OCI-LY7 (cell line): Measurements from ENCODE around the gene ZNF112. TPM values are rescaled to one million over a fixed set of nuclear protein-coding genes. Genes with fewer than 3 reads are reported as not detected.

Source experiments
- BruUV-seq: library from RNA; stranded (reverse); fragments of 400-500 nt; replicated peaks from 2 replicates; lab custom pipeline; 2021; lab: Mats Ljungman, UMichigan
- CTCF ChIA-PET: fragments of 300-600 bp; sonication (Branson Sonifier 250); formaldehyde crosslinking; loops from one replicate; lab custom pipeline; 2022; ENCODE audit warnings: antibody characterized with exemption; ENCODE audit not compliant: unreplicated experiment; lab: Charles Lee
- POLR2A ChIA-PET: fragments of 300-600 bp; sonication (Branson Sonifier 250); formaldehyde crosslinking; loops from one replicate; lab custom pipeline; 2022; ENCODE audit warnings: antibody characterized with exemption; lab: Charles Lee
- DNase-seq: peaks from one replicate; pipeline ENCODE4 v3.0.0-alpha.2; 2015; ENCODE audit warnings: low spot score
- H2AFZ ChIP-seq: fragments of 200-600 bp; sonication (generic), shearing (Covaris generic); 2 replicates; pipeline ENCODE4 v1.6.1; 2014; ENCODE audit warnings: mild to moderate bottlenecking, antibody characterized with exemption, low read length, moderate library complexity
- H3K27ac ChIP-seq: fragments of 200-600 bp; sonication (generic); 2 replicates; pipeline ENCODE4 v1.5.1; 2014; ENCODE audit warnings: mixed run types, low read depth, mild to moderate bottlenecking, moderate library complexity, low read length, inconsistent platforms; ENCODE audit not compliant: poor library complexity, severe bottlenecking
- H3K36me3 ChIP-seq: fragments of 200-600 bp; sonication (generic); 2 replicates; pipeline ENCODE4 v1.6.1; 2014; ENCODE audit warnings: mild to moderate bottlenecking, antibody characterized with exemption, low read length, moderate library complexity, mixed read lengths; ENCODE audit not compliant: insufficient read depth
- H3K4me1 ChIP-seq: fragments of 200-600 bp; sonication (generic); 2 replicates; pipeline ENCODE4 v1.5.1; 2014; ENCODE audit warnings: mild to moderate bottlenecking, low read length; ENCODE audit not compliant: insufficient read depth, poor library complexity, severe bottlenecking
- H3K4me2 ChIP-seq: fragments of 200-600 bp; sonication (generic); 2 replicates; pipeline ENCODE4 v1.6.1; 2014; ENCODE audit warnings: mild to moderate bottlenecking, low read length
- H3K4me3 ChIP-seq: fragments of 200-600 bp; sonication (generic); 2 replicates; pipeline ENCODE4 v1.5.1; 2014; ENCODE audit warnings: mild to moderate bottlenecking, low read depth, low read length; ENCODE audit not compliant: poor library complexity, severe bottlenecking
- H3K79me2 ChIP-seq: fragments of 200-600 bp; sonication (generic); 2 replicates; pipeline ENCODE4 v1.6.1; 2016; ENCODE audit warnings: low read depth, mild to moderate bottlenecking, low read length, moderate library complexity, mixed read lengths; ENCODE audit not compliant: insufficient read depth
- H3K9me2 ChIP-seq: fragments of 200-600 bp; sonication (generic); 2 replicates; pipeline ENCODE4 v1.6.1; 2016; ENCODE audit warnings: mild to moderate bottlenecking, low read length, mixed read lengths; ENCODE audit not compliant: insufficient read depth
- H3K9me3 ChIP-seq: fragments of 200-600 bp; sonication (generic); 2 replicates; pipeline ENCODE4 v1.6.1; 2014; ENCODE audit warnings: mild to moderate bottlenecking, mixed run types, low read length, mixed read lengths
- H4K20me1 ChIP-seq: fragments of 200-600 bp; sonication (generic); 2 replicates; pipeline ENCODE4 v1.6.1; 2014; ENCODE audit warnings: mild to moderate bottlenecking, antibody characterized with exemption, low read length, moderate library complexity, mixed read lengths; ENCODE audit not compliant: insufficient read depth
- EZH2phosphoT487 ChIP-seq: fragments of 200-600 bp; sonication (generic); IDR thresholded peaks from 2 replicates; pipeline ENCODE4 v1.6.1; 2018; ENCODE audit warnings: low read depth, borderline replicate concordance, mild to moderate bottlenecking, mixed run types, antibody characterized with exemption, low read length, moderate library complexity, mixed read lengths
- intact Hi-C: fragments of 100-400 bp; cut with micrococcal nuclease; formaldehyde crosslinking; loops from one replicate; pipeline ENCODE4 v1.10.0; 2022; ENCODE audit not compliant: unreplicated experiment
- small RNA-seq: library from RNA; depleted of rRNA; stranded (forward); fragments of <200 nt; gene quantifications from one replicate; pipeline ENCODE3, GENCODE V24; 2014
- total RNA-seq, 2 experiments: library from RNA; depleted of rRNA in 1 of 2; stranded (reverse); fragments of >200 nt in 1 of 2; shearing (Covaris generic) in 1 of 2; gene quantifications; 2 replicates each; pipeline ENCODE4 v1.2.3, GENCODE V29; 2014 to 2022
- TF ChIP-seq, protein P1 (sequence below): fragments of 200-600 bp; sonication (generic); conservative IDR thresholded peaks from 2 replicates; pipeline ENCODE4 v1.5.1; 2014; ENCODE audit warnings: mild to moderate bottlenecking, antibody characterized with exemption, low read length, moderate library complexity, mixed read lengths

The ZNF112 gene
- total RNA-seq, 2 experiments from 2014 or later = not detected

DNA sequence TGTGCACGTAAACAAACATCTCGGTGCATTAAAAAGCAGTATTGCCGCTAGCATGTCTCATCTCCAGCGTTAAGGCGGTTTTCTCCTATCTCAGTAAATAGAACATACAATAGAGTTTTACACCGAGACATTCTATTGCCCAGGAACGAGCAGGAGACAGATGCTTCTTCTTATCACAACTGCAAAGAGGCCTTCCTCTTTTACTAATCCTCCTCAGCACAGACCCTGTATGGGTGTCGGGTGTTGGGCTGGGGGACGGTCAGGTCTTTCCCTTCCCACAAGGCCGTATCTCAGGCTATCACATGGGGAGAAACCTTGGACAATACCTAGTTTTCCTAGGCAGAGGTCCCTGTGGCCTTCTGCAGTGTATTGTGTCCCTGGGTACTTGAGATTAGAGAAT lies 75.6 kb downstream of the ZNF112 start:
- no peak for TF ChIP-seq EZH2phosphoT487
- TF ChIP-seq, protein P1, sequence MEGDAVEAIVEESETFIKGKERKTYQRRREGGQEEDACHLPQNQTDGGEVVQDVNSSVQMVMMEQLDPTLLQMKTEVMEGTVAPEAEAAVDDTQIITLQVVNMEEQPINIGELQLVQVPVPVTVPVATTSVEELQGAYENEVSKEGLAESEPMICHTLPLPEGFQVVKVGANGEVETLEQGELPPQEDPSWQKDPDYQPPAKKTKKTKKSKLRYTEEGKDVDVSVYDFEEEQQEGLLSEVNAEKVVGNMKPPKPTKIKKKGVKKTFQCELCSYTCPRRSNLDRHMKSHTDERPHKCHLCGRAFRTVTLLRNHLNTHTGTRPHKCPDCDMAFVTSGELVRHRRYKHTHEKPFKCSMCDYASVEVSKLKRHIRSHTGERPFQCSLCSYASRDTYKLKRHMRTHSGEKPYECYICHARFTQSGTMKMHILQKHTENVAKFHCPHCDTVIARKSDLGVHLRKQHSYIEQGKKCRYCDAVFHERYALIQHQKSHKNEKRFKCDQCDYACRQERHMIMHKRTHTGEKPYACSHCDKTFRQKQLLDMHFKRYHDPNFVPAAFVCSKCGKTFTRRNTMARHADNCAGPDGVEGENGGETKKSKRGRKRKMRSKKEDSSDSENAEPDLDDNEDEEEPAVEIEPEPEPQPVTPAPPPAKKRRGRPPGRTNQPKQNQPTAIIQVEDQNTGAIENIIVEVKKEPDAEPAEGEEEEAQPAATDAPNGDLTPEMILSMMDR = no peak
- Histone ChIP-seq H3K36me3 (no peaks in the 10 kb centered on the region), H3K4me1 (no peaks in the 10 kb centered on the region), H3K4me2 (no peak overlapping the region), H2AFZ (no peak overlapping the region), H3K9me2 (no peaks in the 10 kb centered on the region), H3K79me2 (no peaks in the 10 kb centered on the region), H3K27ac (no peak overlapping the region), H3K4me3 (no peak overlapping the region), H4K20me1 (no peaks in the 10 kb centered on the region), H3K9me3 (no peaks in the 10 kb centered on the region)
- no peak for DNase-seq
- no TSS peak for BruUV-seq
- intact Hi-C loops = no loop called here
- POLR2A ChIA-PET = no interaction called here
- CTCF ChIA-PET = no interaction called here

DNA sequence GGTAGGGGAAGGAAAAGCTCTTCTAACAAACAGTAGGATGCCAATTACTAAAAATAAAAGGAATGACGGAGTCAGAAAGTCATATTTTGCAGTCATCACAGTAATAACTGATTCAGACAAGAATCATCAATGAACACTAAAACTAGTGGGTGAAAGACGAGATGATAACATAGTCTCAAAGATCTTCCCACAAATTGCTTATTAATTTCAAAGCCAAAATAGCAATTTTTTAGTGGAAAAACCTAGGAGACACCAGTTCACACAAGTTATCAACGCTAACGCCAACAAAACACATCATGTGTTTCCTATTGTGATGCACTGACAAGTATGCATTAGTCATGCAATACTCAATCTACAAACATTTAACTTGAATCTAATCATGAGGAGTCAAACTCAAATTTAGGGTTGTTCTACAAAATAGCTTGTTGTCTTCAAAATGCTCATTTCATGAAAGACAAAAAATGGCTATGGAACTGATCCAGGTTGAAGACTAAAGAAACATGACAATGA lies 78.2 kb downstream of the ZNF112 start:
- Histone ChIP-seq H4K20me1 (no peaks in the 10 kb centered on the region), H3K36me3 (no peaks in the 10 kb centered on the region), H3K4me3 (no peak overlapping the region), H3K79me2 (no peaks in the 10 kb centered on the region), H3K9me3 (no peaks in the 10 kb centered on the region), H3K4me1 (no peaks in the 10 kb centered on the region), H2AFZ (no peak overlapping the region), H3K9me2 (no peaks in the 10 kb centered on the region), H3K27ac (no peak overlapping the region), H3K4me2 (no peak overlapping the region)
- no TSS peak for BruUV-seq
- POLR2A ChIA-PET = no interaction called here
- DNase-seq = no peak
- TF ChIP-seq EZH2phosphoT487 = no peak
- TF ChIP-seq, protein P1 = no peak
- CTCF ChIA-PET = no interaction called here
- intact Hi-C loops = no loop called here

DNA sequence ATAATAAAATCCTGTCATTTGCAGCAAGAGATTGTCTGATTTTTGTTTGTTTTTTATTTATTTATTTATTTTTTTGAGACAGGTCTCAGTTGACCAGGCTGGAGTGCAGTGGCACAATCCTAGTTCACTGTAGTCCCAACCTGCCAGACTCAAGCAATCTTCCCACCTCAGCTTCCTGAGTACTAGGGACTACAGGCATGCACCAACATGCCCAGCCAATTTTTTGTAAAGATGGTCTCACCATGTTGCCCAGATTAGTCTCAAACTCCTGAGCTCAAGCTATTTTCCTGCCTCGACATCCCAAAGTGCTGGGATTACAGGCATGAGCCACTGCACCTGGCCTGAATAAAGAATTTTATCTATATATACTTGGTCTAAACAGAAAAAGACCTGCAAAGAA lies 79.1 kb downstream of the ZNF112 start:
- no peaks in the 10 kb centered on the region for H3K4me1 ChIP-seq
- no peak overlapping the region for H3K27ac ChIP-seq
- no TSS peak for BruUV-seq
- H4K20me1 ChIP-seq = no peaks in the 10 kb centered on the region
- H3K79me2 ChIP-seq = no peaks in the 10 kb centered on the region
- no peaks in the 10 kb centered on the region for H3K36me3 ChIP-seq
- H3K4me3 ChIP-seq = no peak overlapping the region
- CTCF ChIA-PET = no interaction called here
- intact Hi-C loops = no loop called here
- H3K9me2 ChIP-seq = no peaks in the 10 kb centered on the region
- POLR2A ChIA-PET = no interaction called here
- no peaks in the 10 kb centered on the region for H3K9me3 ChIP-seq
- TF ChIP-seq, protein P1 = no peak
- TF ChIP-seq EZH2phosphoT487 = no peak
- H3K4me2 ChIP-seq = no peak overlapping the region
- DNase-seq = no peak
- H2AFZ ChIP-seq = no peak overlapping the region

Small RNA genes lying within 50 kb of the gene (small RNA-seq; reads per million reads assigned to genes)
- not detected for gene NDUFA3P1

Other genes with a start within 250 kb of the ZNF112 start
- gene ZNF225, start 243.3 kb downstream of the ZNF112 start, total RNA-seq (2014; rRNA removed; shearing (Covaris generic)) = 2.4 and 3.5 TPM in 2 replicates
- 4.1 and 6.1 TPM in 2 replicates for gene ZNF225, start 243.3 kb downstream of the ZNF112 start, total RNA-seq (2022)
- not detected in 2 replicates for gene ZNF234, start 215.1 kb downstream of the ZNF112 start, total RNA-seq (2014; rRNA removed; shearing (Covaris generic))
- gene ZNF234, start 215.1 kb downstream of the ZNF112 start, total RNA-seq (2022) = not detected in 2 replicates
- gene ZNF226, start 191.6 kb downstream of the ZNF112 start, total RNA-seq (2014; rRNA removed; shearing (Covaris generic)) = 14.6 and 14.7 TPM in 2 replicates
- gene ZNF226, start 191.6 kb downstream of the ZNF112 start, total RNA-seq (2022) = 17.9 and 24.0 TPM in 2 replicates
- 16.8 and 20.1 TPM in 2 replicates for gene ZNF227, start 144.1 kb downstream of the ZNF112 start, total RNA-seq (2014; rRNA removed; shearing (Covaris generic))
- gene ZNF227, start 144.1 kb downstream of the ZNF112 start, total RNA-seq (2022) = 18.5 and 21.2 TPM in 2 replicates
- 0.13 TPM in 1 of 2 replicates, not detected in the other for gene ZNF233, start 96.8 kb downstream of the ZNF112 start, total RNA-seq (2014; rRNA removed; shearing (Covaris generic))
- not detected in 2 replicates for gene ZNF233, start 96.8 kb downstream of the ZNF112 start, total RNA-seq (2022)
- 5.1 and 7.7 TPM in 2 replicates for gene ZNF235, start 51.7 kb downstream of the ZNF112 start, total RNA-seq (2014; rRNA removed; shearing (Covaris generic))
- gene ZNF235, start 51.7 kb downstream of the ZNF112 start, total RNA-seq (2022) = 6.5 and 7.4 TPM in 2 replicates
- gene ZNF285, start 44.9 kb upstream of the ZNF112 start, total RNA-seq (2014; rRNA removed; shearing (Covaris generic)) = not detected in 2 replicates
- gene ZNF285, start 44.9 kb upstream of the ZNF112 start, total RNA-seq (2022) = not detected in 2 replicates
- not detected in 2 replicates for gene ZNF229, start 91.8 kb upstream of the ZNF112 start, total RNA-seq (2014; rRNA removed; shearing (Covaris generic))
- not detected in 2 replicates for gene ZNF229, start 91.8 kb upstream of the ZNF112 start, total RNA-seq (2022)
- 11.8 and 14.2 TPM in 2 replicates for gene ZNF180, start 143.8 kb upstream of the ZNF112 start, total RNA-seq (2014; rRNA removed; shearing (Covaris generic))
- 8.6 and 9.4 TPM in 2 replicates for gene ZNF180, start 143.8 kb upstream of the ZNF112 start, total RNA-seq (2022)
- not detected in 2 replicates for gene CEACAM20, start 173.0 kb upstream of the ZNF112 start, total RNA-seq (2014; rRNA removed; shearing (Covaris generic))
- gene CEACAM20, start 173.0 kb upstream of the ZNF112 start, total RNA-seq (2022) = not detected in 2 replicates